ENCODE data around the gene SOX13. TPM values are rescaled to one million over a fixed set of nuclear protein-coding genes. Genes with fewer than 3 reads are reported as not detected.
"Not testable (repeated sequence)": the region's sequence is repeated elsewhere in the genome, so short reads cannot be mapped to it uniquely, and the experiment has no call there.

The SOX13 gene
- total RNA-seq, 1 experiment from 2014 or later = 94.4 TPM

- peak; percentile 26 for DNase-seq
- 0 out of 2 replicates have a peak, but pooled peaks cover 1% of the 10 kb centered on the region for H3K36me3 ChIP-seq (replicated peaks; ENCODE audit: control insufficient read depth, insufficient read depth, low read length)
- no peaks in the 10 kb centered on the region for H3K27me3 ChIP-seq (ENCODE audit: control insufficient read depth, insufficient read depth, low read length)
- no peak overlapping the region for H3K4me3 ChIP-seq (ENCODE audit: insufficient read depth, low read depth, low read length)
These were observed 15.1 kb downstream of the SOX13 start for GRCh38 chr1:204087893-204088528.

GRCh38 chr1:204088596-204088995 is 15.7 kb downstream of the SOX13 start:
- peak; percentile 57 for DNase-seq
- Histone ChIP-seq H3K27me3 (ENCODE audit: control insufficient read depth, insufficient read depth, low read length) (no peaks in the 10 kb centered on the region), H3K4me3 (ENCODE audit: insufficient read depth, low read depth, low read length) (no peak overlapping the region), H3K36me3 (replicated peaks; ENCODE audit: control insufficient read depth, insufficient read depth, low read length) (0 out of 2 replicates have a peak, but pooled peaks cover 1% of the 10 kb centered on the region)

- DNase-seq = peak; percentile 58
- Histone ChIP-seq H3K27me3 (ENCODE audit: control insufficient read depth, insufficient read depth, low read length) (no peaks in the 10 kb centered on the region), H3K4me3 (ENCODE audit: insufficient read depth, low read depth, low read length) (no peak overlapping the region), H3K36me3 (replicated peaks; ENCODE audit: control insufficient read depth, insufficient read depth, low read length) (0 out of 2 replicates have a peak, but pooled peaks cover 1% of the 10 kb centered on the region)
These were observed 16.3 kb downstream of the SOX13 start for GRCh38 chr1:204089044-204089751.

- DNase-seq; H3K36me3 ChIP-seq (replicated peaks; ENCODE audit: control insufficient read depth, insufficient read depth, low read length); H3K4me3 ChIP-seq (ENCODE audit: insufficient read depth, low read depth, low read length); H3K27me3 ChIP-seq (ENCODE audit: control insufficient read depth, insufficient read depth, low read length): not testable (repeated sequence)
These were observed 17.2 kb downstream of the SOX13 start for GRCh38 chr1:204090132-204090531.

GRCh38 chr1:204091066-204091465 is 18.2 kb downstream of the SOX13 start:
- Histone ChIP-seq H3K4me3 (ENCODE audit: insufficient read depth, low read depth, low read length) (no peak overlapping the region), H3K27me3 (ENCODE audit: control insufficient read depth, insufficient read depth, low read length) (no peaks in the 10 kb centered on the region), H3K36me3 (replicated peaks; ENCODE audit: control insufficient read depth, insufficient read depth, low read length) (0 out of 2 replicates have a peak, but pooled peaks cover 1% of the 10 kb centered on the region)
- DNase-seq = peak; percentile 32

- DNase-seq = no peak
- 0 out of 2 replicates have a peak, but pooled peaks cover 1% of the 10 kb centered on the region for H3K36me3 ChIP-seq (replicated peaks; ENCODE audit: control insufficient read depth, insufficient read depth, low read length)
- no peak overlapping the region for H3K4me3 ChIP-seq (ENCODE audit: insufficient read depth, low read depth, low read length)
- no peaks in the 10 kb centered on the region for H3K27me3 ChIP-seq (ENCODE audit: control insufficient read depth, insufficient read depth, low read length)
These were observed 18.9 kb downstream of the SOX13 start for GRCh38 chr1:204091787-204092312.

GRCh38 chr1:204092632-204093420 is 19.9 kb downstream of the SOX13 start:
- H3K4me3 ChIP-seq (ENCODE audit: insufficient read depth, low read depth, low read length) = no peak overlapping the region
- peak; percentile 36 for DNase-seq
- H3K36me3 ChIP-seq (replicated peaks; ENCODE audit: control insufficient read depth, insufficient read depth, low read length) = 0 out of 2 replicates have a peak, but pooled peaks cover 1% of the 10 kb centered on the region
- no peaks in the 10 kb centered on the region for H3K27me3 ChIP-seq (ENCODE audit: control insufficient read depth, insufficient read depth, low read length)

- DNase-seq = no peak
- 0 out of 2 replicates have a peak, but pooled peaks cover 1% of the 10 kb centered on the region for H3K36me3 ChIP-seq (replicated peaks; ENCODE audit: control insufficient read depth, insufficient read depth, low read length)
- H3K4me3 ChIP-seq (ENCODE audit: insufficient read depth, low read depth, low read length) = no peak overlapping the region
- H3K27me3 ChIP-seq (ENCODE audit: control insufficient read depth, insufficient read depth, low read length) = no peaks in the 10 kb centered on the region
These were observed 20.5 kb downstream of the SOX13 start for GRCh38 chr1:204093421-204093717.

- H3K27me3 ChIP-seq (ENCODE audit: control insufficient read depth, insufficient read depth, low read length) = no peaks in the 10 kb centered on the region
- H3K36me3 ChIP-seq (replicated peaks; ENCODE audit: control insufficient read depth, insufficient read depth, low read length) = 0 out of 2 replicates have a peak, but pooled peaks cover 1% of the 10 kb centered on the region
- H3K4me3 ChIP-seq (ENCODE audit: insufficient read depth, low read depth, low read length) = no peak overlapping the region
- no peak for DNase-seq
These were observed 20.9 kb downstream of the SOX13 start for GRCh38 chr1:204093781-204094180.

GRCh38 chr1:204094313-204094729 is 21.4 kb downstream of the SOX13 start:
- 0 out of 2 replicates have a peak, but pooled peaks cover 1% of the 10 kb centered on the region for H3K36me3 ChIP-seq (replicated peaks; ENCODE audit: control insufficient read depth, insufficient read depth, low read length)
- DNase-seq = peak; percentile 74
- H3K4me3 ChIP-seq (ENCODE audit: insufficient read depth, low read depth, low read length) = no peak overlapping the region
- H3K27me3 ChIP-seq (ENCODE audit: control insufficient read depth, insufficient read depth, low read length) = no peaks in the 10 kb centered on the region

GRCh38 chr1:204094856-204095634 is 22.1 kb downstream of the SOX13 start:
- Histone ChIP-seq H3K4me3 (ENCODE audit: insufficient read depth, low read depth, low read length) (no peak overlapping the region), H3K27me3 (ENCODE audit: control insufficient read depth, insufficient read depth, low read length) (no peaks in the 10 kb centered on the region), H3K36me3 (replicated peaks; ENCODE audit: control insufficient read depth, insufficient read depth, low read length) (0 out of 2 replicates have a peak, but pooled peaks cover under 1% of the 10 kb centered on the region)
- DNase-seq = no peak

GRCh38 chr1:204096931-204097330 is 24.0 kb downstream of the SOX13 start:
- Histone ChIP-seq H3K27me3 (ENCODE audit: control insufficient read depth, insufficient read depth, low read length) (no peaks in the 10 kb centered on the region), H3K4me3 (ENCODE audit: insufficient read depth, low read depth, low read length) (no peak overlapping the region), H3K36me3 (replicated peaks; ENCODE audit: control insufficient read depth, insufficient read depth, low read length) (no peaks in the 10 kb centered on the region)
- no peak for DNase-seq

- Histone ChIP-seq H3K36me3 (replicated peaks; ENCODE audit: control insufficient read depth, insufficient read depth, low read length) (no peaks in the 10 kb centered on the region), H3K27me3 (ENCODE audit: control insufficient read depth, insufficient read depth, low read length) (no peaks in the 10 kb centered on the region), H3K4me3 (ENCODE audit: insufficient read depth, low read depth, low read length) (no peak overlapping the region)
- DNase-seq = no peak
These were observed 25.8 kb downstream of the SOX13 start for GRCh38 chr1:204098683-204099082.

- not testable (repeated sequence) for H3K36me3 ChIP-seq (replicated peaks; ENCODE audit: control insufficient read depth, insufficient read depth, low read length); H3K4me3 ChIP-seq (ENCODE audit: insufficient read depth, low read depth, low read length); H3K27me3 ChIP-seq (ENCODE audit: control insufficient read depth, insufficient read depth, low read length); DNase-seq
These were observed 26.8 kb downstream of the SOX13 start for GRCh38 chr1:204099754-204100153.

All from H7 (cell line).